IPS DF 4.7 (cell line): ENCODE measurements around the gene ANKRD13C.
"Not testable (repeated sequence)": the region's sequence is repeated elsewhere in the genome, so short reads cannot be mapped to it uniquely, and the experiment has no call there.

ENCODE experiments used
- DNase-seq: peaks from one replicate; pipeline ENCODE4 v3.0.0-alpha.2; 2013; ENCODE audit warnings: low spot score; ENCODE audit errors: extremely low read depth

ANKRD13C gene

GRCh38 chr1:70360321-70360720 lies 5.8 kb upstream of the ANKRD13C start:
- no peak for DNase-seq

- no peak for DNase-seq
These were observed 4.5 kb upstream of the ANKRD13C start for GRCh38 chr1:70358921-70359564.

GRCh38 chr1:70355920-70356319 lies 1.4 kb upstream of the ANKRD13C start:
- DNase-seq, result no peak

DNA sequence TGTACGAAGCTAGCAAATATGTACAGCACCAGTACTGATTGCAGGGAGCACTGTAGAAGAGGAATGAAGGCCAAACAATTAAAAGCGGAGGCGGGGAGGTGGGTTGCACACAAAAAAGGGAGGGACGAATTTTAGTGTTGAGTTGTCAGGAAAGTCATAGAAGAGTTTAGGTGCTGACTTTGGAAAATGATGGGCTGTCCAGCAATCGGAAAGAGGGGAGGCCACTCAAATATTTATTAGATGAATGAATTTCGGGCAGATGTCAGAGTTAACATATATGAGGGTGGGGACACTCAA lies 537 bp upstream of the ANKRD13C start:
- DNase-seq, result no peak

DNA sequence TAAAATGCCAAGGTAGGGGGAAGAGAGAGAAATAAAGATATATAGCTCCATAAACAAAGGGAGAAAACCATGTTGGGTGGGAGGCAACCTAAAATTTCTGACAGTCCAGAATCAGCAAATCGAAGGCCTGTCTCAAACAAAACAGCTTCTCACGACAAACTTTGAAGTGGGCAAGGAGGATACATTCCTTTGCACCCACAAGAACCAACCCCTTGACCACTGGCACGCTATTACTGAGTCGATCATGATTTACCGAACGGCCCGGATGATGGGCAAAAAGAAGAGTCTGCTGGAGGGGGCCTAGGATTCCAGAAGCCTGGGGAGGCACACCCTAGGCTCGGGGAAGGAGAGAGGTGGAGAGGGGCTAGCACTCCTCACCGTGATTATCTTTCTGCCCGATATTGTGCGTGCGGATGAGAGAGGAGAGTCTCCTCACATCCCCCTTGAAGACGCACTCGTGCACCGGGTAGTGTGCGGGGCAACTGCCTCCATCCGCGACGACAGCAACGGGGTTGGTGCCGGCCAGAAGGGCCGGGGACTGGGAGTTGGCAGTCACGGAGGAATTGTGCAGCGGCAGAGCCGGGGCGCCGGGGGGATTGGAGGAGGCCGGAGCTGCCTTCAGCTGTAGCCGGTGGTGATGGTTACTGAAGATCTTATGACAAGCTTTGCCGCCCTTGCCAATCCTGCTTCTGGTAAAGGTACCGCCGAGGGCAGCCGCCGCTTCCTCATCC lies 756 bp downstream of the ANKRD13C start:
- no peak for DNase-seq

DNA sequence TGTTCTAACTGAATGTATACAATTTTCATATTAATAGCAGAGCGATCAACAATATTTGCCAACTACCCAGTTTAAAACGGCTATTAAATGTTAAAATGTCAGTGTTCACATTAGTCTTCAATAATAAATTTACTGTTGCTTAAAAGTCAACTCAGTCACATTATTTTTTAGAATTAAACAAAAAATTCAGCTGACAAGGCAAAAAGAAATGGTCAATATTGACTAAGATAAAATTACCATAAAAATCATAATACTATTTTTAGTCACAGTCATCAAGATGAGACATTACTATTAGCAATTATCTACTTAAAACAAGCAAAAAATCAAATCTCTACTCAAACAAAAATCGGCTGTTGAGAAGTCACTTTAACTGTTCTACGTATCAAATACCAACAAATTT lies 1.5 kb downstream of the ANKRD13C start:
- no peak for DNase-seq

- not testable (repeated sequence) for DNase-seq
These were observed 4.7 kb downstream of the ANKRD13C start for GRCh38 chr1:70349799-70350198.

DNA sequence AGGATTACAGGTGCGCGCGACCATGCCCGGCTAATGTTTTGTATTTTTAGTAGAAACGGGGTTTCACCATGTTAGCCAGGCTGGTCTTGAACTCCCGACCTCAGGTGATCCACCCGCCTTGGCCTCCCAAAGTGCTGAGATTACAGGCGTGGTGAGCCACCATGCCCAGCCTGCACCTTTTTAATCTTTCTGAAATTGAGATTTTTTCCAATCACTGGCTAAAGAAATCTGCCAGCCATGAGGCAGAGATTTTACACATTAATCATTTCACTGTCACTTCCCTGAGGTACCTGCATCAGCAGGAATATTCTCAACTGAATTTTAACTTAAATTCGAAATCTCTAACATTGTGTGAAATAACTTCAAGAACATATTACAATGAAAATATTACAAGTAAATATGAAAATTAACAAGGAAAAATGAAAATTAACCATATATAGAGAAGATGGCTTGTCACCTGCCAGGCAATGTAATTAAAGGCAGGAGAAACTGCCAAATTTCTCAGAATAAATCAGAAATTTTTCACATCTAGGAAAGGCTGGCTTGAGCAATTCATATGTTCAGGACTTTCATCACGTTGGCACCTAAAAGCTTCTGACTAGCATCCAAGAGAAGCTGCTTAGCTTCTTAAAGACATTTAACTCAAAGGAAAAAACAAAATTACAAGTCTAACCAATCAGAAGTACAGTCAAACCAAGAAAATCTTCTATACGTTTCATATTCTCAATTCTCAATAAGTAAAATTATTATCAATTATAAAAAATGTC lies 5.9 kb downstream of the ANKRD13C start:
- DNase-seq, result no peak

DNA sequence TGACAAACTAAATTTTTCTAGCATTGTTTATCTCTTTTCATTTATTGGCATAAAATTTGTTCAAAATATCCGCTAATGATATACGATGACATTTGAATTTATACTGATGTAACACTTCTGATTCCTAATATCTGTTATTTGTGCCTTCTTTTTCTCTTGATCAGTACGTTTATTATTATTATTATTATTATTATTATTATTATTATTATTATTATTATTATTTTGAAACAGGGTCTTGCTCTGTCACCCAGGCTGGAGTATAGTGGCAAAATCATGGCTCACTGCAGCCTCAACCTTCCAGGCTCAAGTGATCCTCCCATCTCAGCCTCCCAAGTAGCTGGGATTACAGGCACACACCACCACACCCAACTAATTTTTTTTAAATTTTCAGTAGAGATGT lies 14.9 kb downstream of the ANKRD13C start:
- DNase-seq, result not testable (repeated sequence)

DNA sequence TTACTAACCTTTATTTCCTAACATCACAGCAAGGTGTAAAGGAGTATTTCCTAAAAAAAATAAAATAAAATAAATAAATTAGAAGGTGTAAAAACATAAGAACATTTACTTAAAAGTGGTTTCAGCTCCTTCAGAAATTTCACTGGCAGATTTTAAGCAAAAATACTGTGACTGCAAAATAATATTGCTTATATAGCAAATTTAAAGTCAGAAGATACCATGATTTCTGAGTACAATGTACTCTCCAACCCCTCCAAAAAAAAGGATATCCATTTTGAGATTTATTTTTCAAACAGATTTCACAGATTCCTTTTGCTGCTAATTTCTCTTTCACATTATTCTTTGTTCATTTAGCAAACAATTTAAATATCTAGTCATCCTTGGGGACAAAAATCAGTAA lies 18.5 kb downstream of the ANKRD13C start:
- DNase-seq, result no peak

DNA sequence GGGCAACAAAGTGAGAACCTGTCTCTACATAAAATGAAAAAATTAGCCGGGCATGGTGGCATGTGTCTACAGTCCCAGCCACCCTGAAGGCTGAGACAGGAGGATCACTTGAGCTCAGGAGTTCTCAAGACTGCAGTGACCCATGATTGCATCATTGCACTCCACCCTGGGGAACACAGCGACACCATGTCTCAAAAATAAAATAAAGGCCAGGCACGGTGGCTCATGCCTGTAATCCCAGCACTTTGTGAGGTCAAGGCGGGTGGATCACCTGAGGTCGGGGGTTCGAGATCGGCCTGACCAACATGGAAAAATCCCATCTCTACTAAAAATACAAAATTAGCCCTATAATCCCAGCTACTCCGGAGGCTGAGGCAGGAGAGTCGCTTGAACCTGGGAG lies 20.1 kb downstream of the ANKRD13C start:
- DNase-seq, result no peak

- no peak for DNase-seq
These were observed 21.3 kb downstream of the ANKRD13C start for GRCh38 chr1:70333245-70333644.

- no peak for DNase-seq
These were observed 22.6 kb downstream of the ANKRD13C start for GRCh38 chr1:70331962-70332361.

GRCh38 chr1:70327306-70328076 lies 27.0 kb downstream of the ANKRD13C start:
- DNase-seq, result no peak

DNA sequence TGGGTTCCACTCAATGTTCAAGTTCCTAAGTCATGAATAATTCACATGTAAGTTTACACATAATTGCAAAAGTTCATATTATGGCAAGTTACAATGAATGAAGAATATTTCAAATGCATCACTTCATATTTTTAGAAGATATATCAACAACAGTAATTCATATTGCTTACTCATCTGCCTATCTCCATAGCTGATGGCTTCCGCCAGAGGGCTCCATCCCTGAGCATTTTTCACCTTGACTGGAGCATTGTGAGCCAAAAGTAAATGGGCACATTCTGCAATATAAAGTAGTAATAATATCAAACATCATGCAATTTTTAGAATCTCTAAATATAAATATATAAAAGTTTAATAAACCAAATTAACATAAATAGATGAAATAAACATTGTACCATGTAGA lies 29.8 kb downstream of the ANKRD13C start:
- no peak for DNase-seq

DNA sequence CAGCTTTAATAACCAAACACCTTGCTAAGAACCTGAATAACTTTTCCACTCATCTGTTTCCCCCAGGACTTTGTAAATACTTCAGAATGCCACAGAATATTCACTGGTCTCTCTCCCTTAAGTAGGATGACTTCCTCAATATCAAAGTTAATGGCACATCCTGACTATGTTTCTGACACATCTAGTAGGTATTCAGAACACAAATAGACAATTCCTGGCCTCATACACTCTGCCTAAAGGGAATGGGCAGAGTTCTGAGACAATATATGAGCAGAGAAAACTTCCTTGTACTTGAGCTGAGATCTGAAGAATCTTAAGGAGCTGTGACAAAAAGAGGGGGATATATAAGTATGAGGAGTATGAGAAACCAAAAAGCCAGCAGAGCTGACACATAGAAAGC lies 34.8 kb downstream of the ANKRD13C start:
- no peak for DNase-seq

DNA sequence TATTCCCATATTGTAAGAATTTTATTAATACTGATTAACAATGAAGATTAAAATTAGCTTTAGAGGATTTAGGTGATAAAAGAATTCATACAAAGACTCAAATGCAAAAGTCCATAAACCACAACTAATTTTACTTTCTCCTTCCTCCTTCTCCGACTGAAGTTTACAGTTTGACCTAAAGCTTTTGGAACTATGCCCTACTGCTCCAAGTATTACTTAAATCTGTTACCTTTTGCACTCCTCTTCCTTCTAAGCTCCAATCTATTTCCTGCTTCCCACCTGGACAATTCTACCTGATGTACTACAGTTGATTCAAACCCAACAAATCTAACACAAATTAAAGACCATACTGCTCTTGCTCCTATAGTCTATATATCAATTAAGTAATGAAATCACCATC lies 36.3 kb downstream of the ANKRD13C start:
- DNase-seq, result no peak

DNA sequence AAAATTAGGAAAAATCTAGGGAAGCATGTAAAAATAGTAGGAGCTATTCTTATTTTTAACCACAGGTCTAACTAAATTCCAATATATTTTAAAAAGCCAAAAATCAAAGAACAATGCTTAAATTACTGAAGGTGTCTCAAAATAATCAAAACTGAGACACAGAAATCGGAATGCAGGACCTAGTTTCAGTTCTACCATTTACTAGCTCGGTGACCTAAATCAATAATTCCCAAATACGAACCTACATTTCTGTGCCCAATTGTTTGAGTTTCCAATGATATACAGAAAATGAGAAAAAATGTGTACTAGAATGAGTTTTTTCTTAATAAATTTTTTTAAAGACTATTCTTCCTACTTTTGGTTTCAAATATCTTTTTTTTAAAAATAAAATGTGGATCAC lies 37.4 kb downstream of the ANKRD13C start:
- DNase-seq, result no peak

- DNase-seq, result no peak
These were observed 38.7 kb downstream of the ANKRD13C start for GRCh38 chr1:70315782-70316181.

- no peak for DNase-seq
These were observed 39.7 kb downstream of the ANKRD13C start for GRCh38 chr1:70314706-70315304.

DNA sequence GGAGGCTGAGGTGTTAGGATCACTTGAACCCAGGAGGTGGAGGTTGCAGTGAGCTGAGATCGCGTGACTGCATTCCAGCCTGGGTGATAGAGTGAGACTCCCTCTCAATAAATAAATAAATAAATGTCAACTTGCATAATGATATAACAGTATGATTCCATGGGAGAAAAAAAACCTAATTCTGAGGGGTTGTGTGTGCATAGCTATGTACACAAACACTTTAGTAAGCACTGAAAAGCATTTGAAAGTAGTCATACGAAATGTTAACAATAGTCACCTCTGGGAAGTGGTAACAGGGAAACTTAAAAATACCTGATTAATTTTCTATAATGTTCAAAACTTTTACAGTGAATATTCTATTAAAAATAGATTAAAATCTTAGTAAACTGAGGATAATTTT lies 43.2 kb downstream of the ANKRD13C start:
- DNase-seq, result no peak

DNA sequence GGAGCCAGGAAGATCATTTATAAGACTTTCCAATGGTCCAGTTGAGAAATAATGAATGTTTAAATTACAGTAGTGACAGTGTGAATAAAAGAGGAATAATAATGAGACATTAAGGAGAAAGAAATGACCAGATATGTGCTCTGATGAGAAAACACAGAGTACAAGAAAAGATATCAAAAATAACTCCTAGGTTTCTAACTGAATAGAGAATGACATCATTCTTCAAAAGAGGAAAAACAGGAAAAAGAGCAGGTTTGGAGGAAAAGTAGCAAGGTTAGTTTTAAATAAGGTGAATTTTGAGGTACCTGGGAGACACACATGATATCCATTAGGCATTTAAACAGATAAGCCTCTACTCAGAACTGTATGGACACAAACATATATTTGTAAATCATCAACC lies 55.0 kb downstream of the ANKRD13C start:
- DNase-seq, result no peak
